HUES48 (cell line): ENCODE measurements around the gene PTPRD.
A peak's percentile ranks its signal among the peaks of the same experiment; 100 is the strongest.

Source experiments
- H3K27ac ChIP-seq: one replicate; pipeline ENCODE4 v1.7.0; 2013; ENCODE audit warnings: low read depth, low read length, inconsistent platforms
- H3K27me3 ChIP-seq: 2 replicates; pipeline ENCODE4 v1.6.1; 2013; ENCODE audit warnings: mild to moderate bottlenecking, low read length; ENCODE audit not compliant: control insufficient read depth, insufficient read depth
- H3K36me3 ChIP-seq: 2 replicates; pipeline ENCODE4 v1.6.1; 2013; ENCODE audit warnings: low read length; ENCODE audit not compliant: control insufficient read depth, insufficient read depth
- H3K4me1 ChIP-seq: 2 replicates; pipeline ENCODE4 v1.6.1; 2013; ENCODE audit warnings: mild to moderate bottlenecking, low read length; ENCODE audit not compliant: control insufficient read depth, insufficient read depth
- H3K4me3 ChIP-seq: 2 replicates; pipeline ENCODE4 v1.5.1; 2013; ENCODE audit warnings: mild to moderate bottlenecking, low read depth, low read length
- H3K9ac ChIP-seq: 2 replicates; pipeline ENCODE4 v1.6.1; 2013; ENCODE audit warnings: mild to moderate bottlenecking, low read depth, low read length, moderate library complexity
- H3K9me3 ChIP-seq: 2 replicates; pipeline ENCODE4 v1.6.1; 2013; ENCODE audit warnings: low read length; ENCODE audit not compliant: control insufficient read depth, insufficient read depth

The PTPRD gene

DNA sequence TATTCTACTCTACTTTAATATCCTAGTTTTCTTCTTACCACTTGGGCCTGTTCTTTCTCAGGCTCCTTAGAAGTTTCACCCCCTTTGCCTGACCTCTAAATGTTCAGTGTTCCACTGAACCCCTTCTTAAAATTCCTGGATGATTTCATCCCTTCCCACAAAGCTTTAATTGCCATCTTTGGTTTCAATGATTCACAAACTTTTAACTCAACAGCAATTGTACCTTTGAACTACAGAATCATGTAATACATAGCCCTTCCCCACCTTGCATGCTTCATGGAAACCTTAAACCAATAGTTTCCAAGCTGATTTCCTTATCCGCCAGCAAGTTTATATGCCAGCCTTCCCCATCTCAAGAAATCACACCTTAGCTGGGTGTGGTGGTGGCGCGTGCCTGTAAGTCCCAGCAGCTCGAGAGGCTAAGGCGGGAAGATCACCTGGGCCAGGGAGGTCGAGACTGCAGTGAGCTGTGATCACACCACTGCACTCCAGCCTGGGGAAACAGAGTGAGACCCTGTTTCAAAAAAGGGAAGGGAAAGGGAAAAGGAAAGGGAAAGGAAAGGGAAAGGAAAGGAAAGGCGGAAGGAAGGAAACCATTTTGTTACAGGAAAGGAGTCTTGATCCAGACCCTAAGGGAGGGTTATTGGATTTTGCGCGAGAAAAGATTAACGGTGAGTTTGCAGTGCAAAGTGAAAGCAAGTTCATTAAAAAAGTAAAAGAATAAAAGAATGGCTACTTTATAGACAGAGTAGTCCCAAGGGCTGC, 1789.5 kb downstream of the PTPRD start:
- H3K4me1 ChIP-seq = peaks cover 25% of the 10 kb centered on the region
- H3K27me3 ChIP-seq = no peaks in the 10 kb centered on the region
- no peak overlapping the region for H3K27ac ChIP-seq
- no peak overlapping the region for H3K4me3 ChIP-seq
- no peaks in the 10 kb centered on the region for H3K9me3 ChIP-seq
- H3K36me3 ChIP-seq = no peaks in the 10 kb centered on the region
- no peak overlapping the region for H3K9ac ChIP-seq

DNA sequence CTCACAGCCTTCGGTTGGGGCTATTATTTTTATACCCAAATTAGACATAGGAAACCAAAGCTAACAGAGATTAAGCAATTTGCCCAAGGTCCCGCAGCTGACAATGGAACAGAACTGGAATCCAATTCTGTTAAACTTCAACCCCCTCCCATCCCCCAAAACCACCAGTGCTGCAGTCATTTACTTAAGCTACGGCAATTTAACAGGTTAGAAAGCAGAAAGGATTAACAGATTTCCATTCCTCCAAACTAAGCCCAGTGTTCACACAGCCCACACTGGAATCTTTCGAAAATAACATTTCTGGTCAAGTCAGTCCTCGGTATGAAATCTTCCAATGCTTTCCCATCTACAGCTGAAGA, 1790.2 kb downstream of the PTPRD start:
- H3K36me3 ChIP-seq = no peaks in the 10 kb centered on the region
- H3K9me3 ChIP-seq = no peaks in the 10 kb centered on the region
- no peak overlapping the region for H3K27ac ChIP-seq
- no peak overlapping the region for H3K9ac ChIP-seq
- no peaks in the 10 kb centered on the region for H3K27me3 ChIP-seq
- peaks cover 25% of the 10 kb centered on the region for H3K4me1 ChIP-seq
- H3K4me3 ChIP-seq = no peak overlapping the region

DNA sequence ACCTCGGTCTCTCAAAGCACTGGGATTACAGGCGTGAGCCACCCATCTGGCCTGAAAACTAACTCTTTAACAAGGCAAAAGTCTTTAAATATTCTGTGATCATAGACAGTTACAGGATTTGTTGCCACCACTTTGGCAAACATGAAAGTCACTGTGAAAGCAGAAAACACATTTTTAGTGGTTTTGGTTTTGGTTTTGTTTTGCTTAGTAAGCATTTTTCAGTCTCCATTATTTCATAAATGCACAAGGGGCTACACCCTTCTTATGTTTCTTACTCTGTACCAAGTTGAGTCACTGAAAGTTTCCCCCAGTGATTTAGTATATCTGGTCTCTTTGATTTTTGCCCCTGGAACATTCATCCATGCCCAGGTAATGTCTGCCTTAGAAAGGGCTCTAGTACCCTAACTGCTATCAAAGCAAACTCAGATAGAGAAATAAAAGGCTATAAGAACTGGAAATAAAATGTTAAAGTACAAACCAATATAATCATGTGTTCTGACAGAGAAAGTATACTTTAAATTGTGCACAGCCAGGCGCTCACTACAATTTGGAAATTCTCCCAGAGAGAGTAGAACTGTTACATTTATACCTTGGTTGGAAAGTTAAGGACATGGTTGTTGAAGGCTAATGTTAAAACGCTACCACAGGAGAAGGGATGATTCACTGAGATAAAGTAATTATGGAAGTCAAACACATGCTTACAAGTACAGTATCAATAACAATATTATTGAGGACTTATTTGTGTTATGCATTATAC, 1790.7 kb downstream of the PTPRD start:
- H3K36me3 ChIP-seq = no peaks in the 10 kb centered on the region
- H3K27ac ChIP-seq = no peak overlapping the region
- peaks cover 26% of the 10 kb centered on the region for H3K4me1 ChIP-seq
- H3K4me3 ChIP-seq = no peak overlapping the region
- no peaks in the 10 kb centered on the region for H3K27me3 ChIP-seq
- H3K9me3 ChIP-seq = no peaks in the 10 kb centered on the region
- no peak overlapping the region for H3K9ac ChIP-seq

DNA sequence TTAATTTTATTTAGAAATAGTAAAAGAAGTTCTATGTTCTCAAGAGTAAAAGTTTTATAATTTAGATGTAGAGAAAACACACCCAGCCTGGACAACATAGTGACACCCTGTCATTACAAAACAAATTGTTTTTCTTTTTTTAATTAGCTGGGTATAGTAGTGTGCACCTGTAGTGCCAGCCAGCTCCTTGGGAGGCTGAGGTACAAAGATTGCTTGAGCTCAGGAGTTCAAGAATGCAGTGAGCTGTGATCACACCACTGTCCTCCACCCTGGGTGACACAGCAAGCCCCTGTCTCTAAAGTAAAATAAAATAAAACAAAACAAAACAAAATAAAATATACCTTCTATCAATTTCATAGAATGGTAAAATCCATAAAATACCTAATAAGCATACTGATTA, 1795.5 kb downstream of the PTPRD start:
- H3K27me3 ChIP-seq = no peaks in the 10 kb centered on the region
- H3K36me3 ChIP-seq = no peaks in the 10 kb centered on the region
- no peaks in the 10 kb centered on the region for H3K9me3 ChIP-seq
- H3K27ac ChIP-seq = no peak overlapping the region
- H3K9ac ChIP-seq = no peak overlapping the region
- no peak overlapping the region for H3K4me3 ChIP-seq
- peaks cover 24% of the 10 kb centered on the region for H3K4me1 ChIP-seq

DNA sequence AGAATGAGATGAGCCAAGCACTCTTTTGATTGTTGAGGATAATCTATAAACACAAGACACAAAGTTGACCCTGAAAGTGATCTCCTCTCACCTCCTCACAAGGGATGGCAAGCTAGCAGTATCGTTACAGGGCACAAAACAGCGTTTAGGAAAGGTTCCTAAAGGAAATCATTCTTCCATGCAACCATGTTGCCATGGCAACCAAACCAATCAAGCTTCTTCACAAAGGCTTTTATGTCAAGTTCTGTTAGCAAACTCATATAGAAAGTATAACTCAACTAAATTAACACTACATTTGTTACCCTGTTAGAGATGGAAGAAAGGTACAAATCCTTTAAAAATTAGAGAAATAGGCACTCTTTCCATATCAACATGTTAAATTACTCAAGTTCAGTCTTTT, 1796.4 kb downstream of the PTPRD start:
- Histone ChIP-seq H3K36me3 (no peaks in the 10 kb centered on the region), H3K4me1 (peaks cover 24% of the 10 kb centered on the region), H3K9ac (no peak overlapping the region), H3K9me3 (no peaks in the 10 kb centered on the region), H3K27me3 (no peaks in the 10 kb centered on the region), H3K27ac (peak overlapping the region; percentile 63), H3K4me3 (no peak overlapping the region)

DNA sequence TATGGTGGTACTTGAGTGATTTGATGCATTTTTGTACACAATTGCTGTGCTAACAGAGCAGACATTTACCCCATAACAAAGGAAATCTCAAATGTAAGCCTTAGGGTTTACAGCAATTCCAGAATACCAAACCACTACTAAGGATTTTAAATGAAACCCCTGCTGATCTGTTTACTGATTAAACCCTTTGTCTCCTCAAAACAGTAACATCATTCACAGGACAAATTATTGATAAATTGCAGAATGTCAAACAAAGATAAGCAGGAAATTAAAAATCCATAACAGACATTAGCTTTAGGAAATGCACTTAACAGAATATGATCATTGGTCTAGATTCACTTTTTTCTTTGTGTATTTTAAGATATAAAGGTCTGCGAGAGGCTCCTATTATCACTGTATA, 1796.9 kb downstream of the PTPRD start:
- Histone ChIP-seq H3K9ac (no peak overlapping the region), H3K27ac (peak overlapping the region; percentile 63)

DNA sequence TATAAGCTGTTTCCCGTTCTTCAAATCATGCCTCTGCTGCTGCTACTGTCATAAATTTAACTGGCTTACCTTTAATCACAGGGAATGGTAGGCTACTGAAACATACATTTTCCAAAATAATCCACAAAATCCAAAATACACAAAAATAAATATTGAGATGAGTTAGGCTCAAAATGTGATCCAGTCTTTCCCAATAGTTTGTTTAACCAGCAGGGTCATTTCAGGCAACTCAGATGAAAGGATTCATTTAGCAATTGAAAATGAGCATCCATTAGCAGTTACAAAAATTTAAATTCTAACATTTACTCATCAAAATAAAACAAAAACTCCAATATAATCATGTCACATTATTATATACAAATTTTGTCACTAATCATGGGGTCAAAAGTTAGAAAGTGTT, 1797.6 kb downstream of the PTPRD start:
- H3K36me3 ChIP-seq = no peaks in the 10 kb centered on the region
- no peaks in the 10 kb centered on the region for H3K27me3 ChIP-seq
- no peak overlapping the region for H3K4me3 ChIP-seq
- no peak overlapping the region for H3K9ac ChIP-seq
- peaks cover 24% of the 10 kb centered on the region for H3K4me1 ChIP-seq
- H3K9me3 ChIP-seq = no peaks in the 10 kb centered on the region
- peak overlapping the region; percentile 63 for H3K27ac ChIP-seq

More for the DNA sequence above, 1796.9 kb downstream of the PTPRD start:
- Histone ChIP-seq H3K36me3 (no peaks in the 10 kb centered on the region), H3K27me3 (no peaks in the 10 kb centered on the region), H3K4me3 (no peak overlapping the region), H3K9me3 (no peaks in the 10 kb centered on the region), H3K4me1 (peaks cover 24% of the 10 kb centered on the region)

DNA sequence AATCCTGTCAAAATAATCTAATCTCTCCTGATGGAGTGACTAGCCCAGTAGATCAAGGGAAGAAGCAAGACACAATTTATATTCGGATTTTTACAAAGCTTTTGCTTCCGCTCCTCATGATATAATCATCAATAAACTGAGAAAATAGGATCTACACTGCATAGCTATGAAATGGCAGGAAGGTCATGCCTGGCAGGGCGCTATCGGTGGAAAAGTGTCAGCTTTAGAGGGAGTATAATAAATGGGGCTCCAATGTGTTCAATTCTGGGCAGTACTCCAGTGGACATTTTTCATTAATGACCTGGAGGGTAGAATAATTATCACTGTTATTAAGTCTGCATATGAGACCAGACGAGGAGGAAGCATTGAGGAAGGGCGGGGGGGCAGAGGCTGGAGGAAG, 1799.9 kb downstream of the PTPRD start:
- H3K4me1 ChIP-seq = peaks cover 24% of the 10 kb centered on the region
- no peaks in the 10 kb centered on the region for H3K36me3 ChIP-seq
- H3K27me3 ChIP-seq = no peaks in the 10 kb centered on the region
- H3K9me3 ChIP-seq = no peaks in the 10 kb centered on the region
- no peak overlapping the region for H3K4me3 ChIP-seq
- H3K27ac ChIP-seq = no peak overlapping the region
- H3K9ac ChIP-seq = no peak overlapping the region

DNA sequence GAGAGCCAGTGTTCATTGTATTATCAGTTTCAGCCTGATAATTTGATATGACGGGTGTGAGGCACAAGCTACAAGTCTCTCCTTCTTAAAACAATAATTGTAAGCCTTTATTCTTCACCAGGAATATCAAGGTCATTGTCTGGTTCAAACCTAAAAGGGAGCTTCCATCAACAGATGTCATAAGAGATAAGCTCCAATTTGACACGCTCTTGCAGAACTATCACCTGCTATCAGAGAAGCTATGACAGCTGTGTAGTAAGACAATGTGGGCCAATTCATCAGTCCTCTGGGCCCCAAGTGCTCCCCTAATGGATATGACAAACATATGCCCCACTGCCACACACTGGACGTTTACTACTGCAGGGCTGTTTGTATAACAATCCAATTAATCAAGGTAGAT, 1803.1 kb downstream of the PTPRD start:
- H3K27ac ChIP-seq = no peak overlapping the region
- H3K27me3 ChIP-seq = no peaks in the 10 kb centered on the region
- no peaks in the 10 kb centered on the region for H3K9me3 ChIP-seq
- H3K4me3 ChIP-seq = no peak overlapping the region
- no peaks in the 10 kb centered on the region for H3K36me3 ChIP-seq
- H3K4me1 ChIP-seq = no peaks in the 10 kb centered on the region
- no peak overlapping the region for H3K9ac ChIP-seq

DNA sequence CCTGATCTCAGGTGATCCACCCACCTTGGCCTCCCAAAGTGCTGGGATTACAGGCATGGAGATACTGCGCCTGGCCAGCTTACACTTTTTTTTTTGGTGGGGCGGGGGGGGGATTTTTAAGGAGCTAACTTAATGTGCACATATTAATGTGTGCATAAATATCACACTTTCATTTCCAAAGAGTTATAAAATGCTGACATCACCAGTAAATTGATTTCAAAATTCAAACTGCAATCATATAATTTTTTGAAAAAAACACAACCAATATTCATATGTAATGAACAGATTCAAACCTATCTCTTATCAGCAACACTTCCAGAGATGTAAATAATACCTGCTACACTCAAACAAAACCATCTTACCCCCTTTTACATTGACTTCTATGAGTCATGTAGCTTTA, 1806.7 kb downstream of the PTPRD start:
- H3K9ac ChIP-seq = no peak overlapping the region
- no peaks in the 10 kb centered on the region for H3K9me3 ChIP-seq
- H3K36me3 ChIP-seq = no peaks in the 10 kb centered on the region
- H3K27ac ChIP-seq = no peak overlapping the region
- H3K27me3 ChIP-seq = no peaks in the 10 kb centered on the region
- H3K4me3 ChIP-seq = no peak overlapping the region
- peaks cover 3% of the 10 kb centered on the region; the same call in 1 of the 2 replicates for H3K4me1 ChIP-seq

DNA sequence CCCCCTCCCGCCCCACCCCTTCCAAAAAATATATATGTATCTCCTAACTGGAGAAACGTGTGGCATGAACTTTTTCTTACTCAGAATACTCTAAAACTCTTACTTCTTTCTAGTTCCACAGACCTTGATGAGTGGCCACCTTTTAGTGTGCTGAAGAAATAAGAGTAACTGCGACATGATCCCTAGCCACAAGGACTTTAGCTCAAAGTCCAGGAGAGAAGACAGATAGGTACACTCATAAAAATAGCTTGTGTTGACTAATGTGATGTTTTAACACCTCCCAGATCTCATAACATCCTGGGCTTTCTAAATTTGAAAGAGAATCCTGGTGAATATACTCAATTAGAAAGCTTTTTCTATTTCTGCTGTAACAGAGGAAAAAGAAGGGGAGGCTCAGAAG, 1808.2 kb downstream of the PTPRD start:
- no peaks in the 10 kb centered on the region for H3K27me3 ChIP-seq
- peaks cover 14% of the 10 kb centered on the region for H3K4me1 ChIP-seq
- no peak overlapping the region for H3K9ac ChIP-seq
- no peaks in the 10 kb centered on the region for H3K9me3 ChIP-seq
- no peaks in the 10 kb centered on the region for H3K36me3 ChIP-seq
- no peak overlapping the region for H3K27ac ChIP-seq
- H3K4me3 ChIP-seq = no peak overlapping the region
